K562 (cell line): ENCODE measurements around the gene NDUFC2. TPM values are rescaled to one million over a fixed set of nuclear protein-coding genes. Genes with fewer than 3 reads are reported as not detected.

Experiments
- ATAC-seq: fragments of 200-7000 bp; cut with Tn5 transposase; 3 replicates; pipeline ENCODE4 v1.9.1; 2020; ENCODE audit warnings: moderate library complexity
- BruUV-seq: library from RNA; stranded (reverse); fragments of 400-500 nt; replicated peaks from 2 replicates; lab custom pipeline; 2021; lab: Mats Ljungman, UMichigan
- CTCF ChIA-PET: fragments of 300-600 bp; formaldehyde crosslinking; extraction: SDS; loops from one replicate; lab custom pipeline; 2021; ENCODE audit warnings: low intra/inter-chr PET ratio; lab: Yijun Ruan, JAX
- POLR2A ChIA-PET: fragments of 300-600, 350-650 bp; sonication (Branson Sonifier 250); formaldehyde crosslinking; extraction: SDS; loops from one replicate; lab custom pipeline; 2021; ENCODE audit warnings: antibody characterized with exemption, inconsistent platforms; lab: Yijun Ruan, JAX
- DNase-seq, 4 experiments: peaks; one replicate each; pipeline versions ENCODE4 v3.0.0 to v3.0.0-alpha.2; 2011 to 2018; ENCODE audit warnings: low spot score in 3 of 4, mixed read lengths in 3 of 4; ENCODE audit errors: extremely low read depth in 1 of 4
- FAIRE-seq: peaks from 2 replicates; lab custom pipeline; 2011; peaks lifted over from hg19 to GRCh38; lab: Jason Lieb, UNC
- H2AFZ ChIP-seq: 2 replicates; pipeline ENCODE4 v1.6.0; 2011; ENCODE audit warnings: low read depth, low read length, control low read depth, inconsistent platforms
- H3K27ac ChIP-seq: fragments of 200-600 bp; 3 replicates; pipeline ENCODE4 v1.8.0; 2011; ENCODE audit warnings: low read depth, mild to moderate bottlenecking, control low read depth, inconsistent platforms, low read length, moderate library complexity, mixed read lengths; ENCODE audit errors: extremely low read depth
- H3K27me3 ChIP-seq, 2 experiments: fragments of 300-600 bp in 1 of 2; 2 replicates in 1 of 2; 3 replicates in 1 of 2; pipeline versions ENCODE4 v1.6.0 to v1.8.0; 2011; ENCODE audit warnings: inconsistent platforms in 2 of 2, low read length in 2 of 2, mild to moderate bottlenecking in 1 of 2, mixed read lengths in 1 of 2, moderate library complexity in 1 of 2; ENCODE audit not compliant: control insufficient read depth in 2 of 2, insufficient read depth in 2 of 2
- H3K36me3 ChIP-seq: fragments of 300-600 bp; 3 replicates; pipeline ENCODE4 v1.8.0; 2011; ENCODE audit warnings: mild to moderate bottlenecking, low read length, inconsistent platforms; ENCODE audit not compliant: control insufficient read depth, insufficient read depth
- H3K4me1 ChIP-seq, 2 experiments: fragments of 200-600 bp in 1 of 2; replicated peaks in 1 of 2; 2 replicates in 1 of 2; 3 replicates in 1 of 2; pipeline versions ENCODE4 v1.5.1 to v1.8.0; 2011; ENCODE audit warnings: inconsistent platforms in 2 of 2, low read length in 2 of 2, mild to moderate bottlenecking in 1 of 2, mixed read lengths in 1 of 2, moderate library complexity in 1 of 2; ENCODE audit not compliant: control insufficient read depth in 2 of 2, insufficient read depth in 2 of 2
- H3K4me2 ChIP-seq: 2 replicates; pipeline ENCODE4 v1.6.1; 2011; ENCODE audit warnings: low read length, control low read depth, inconsistent platforms, mixed read lengths; ENCODE audit not compliant: insufficient read depth
- H3K4me3 ChIP-seq: fragments of 200-600 bp; sonication (generic), shearing (Covaris generic); 2 replicates; pipeline ENCODE4 v1.5.1; 2016; ENCODE audit warnings: control low read depth, inconsistent platforms
- H3K79me2 ChIP-seq: fragments of 200-600 bp; 3 replicates; pipeline ENCODE4 v1.8.0; 2011; ENCODE audit warnings: low read length, inconsistent platforms; ENCODE audit not compliant: control insufficient read depth, insufficient read depth
- H3K9ac ChIP-seq, 2 experiments: 2 replicates each; pipeline versions ENCODE4 v1.6.0 to v1.6.1; 2011; ENCODE audit warnings: low read depth in 2 of 2, low read length in 2 of 2, control low read depth in 1 of 2, inconsistent platforms in 1 of 2, mild to moderate bottlenecking in 1 of 2, mixed read lengths in 1 of 2; ENCODE audit not compliant: insufficient read depth in 1 of 2
- H3K9me1 ChIP-seq: one replicate; pipeline ENCODE4 v1.6.0; 2011; ENCODE audit warnings: inconsistent platforms, mild to moderate bottlenecking, low read length, moderate library complexity; ENCODE audit not compliant: control insufficient read depth, insufficient read depth
- H3K9me3 ChIP-seq: replicated peaks from 2 replicates; pipeline ENCODE4 v1.5.1; 2011; ENCODE audit warnings: low read depth, low read length, inconsistent platforms; ENCODE audit not compliant: control insufficient read depth, insufficient read depth
- H4K20me1 ChIP-seq: replicated peaks from 2 replicates; pipeline ENCODE4 v1.6.1; 2011; ENCODE audit warnings: low read length, inconsistent platforms, mixed read lengths; ENCODE audit not compliant: control insufficient read depth, insufficient read depth
- HCFC1 ChIP-seq: IDR thresholded peaks from 2 replicates; pipeline ENCODE4 v1.6.1; 2012; ENCODE audit warnings: low read depth, low read length, improper control_type of control experiment
- HMG20A ChIP-seq: fragments of 450-650 bp; formaldehyde crosslinking; conservative IDR thresholded peaks from 2 replicates; pipeline ENCODE4 v1.4.0; 2020; ENCODE audit warnings: mild to moderate bottlenecking, mixed read lengths
- KAT8 ChIP-seq: fragments of 450-650 bp; IDR thresholded peaks from 2 replicates; pipeline ENCODE4 v1.6.1; 2016; ENCODE audit warnings: low read depth, mild to moderate bottlenecking
- L3MBTL2 ChIP-seq: fragments of 450-650 bp; IDR thresholded peaks from 2 replicates; pipeline ENCODE4 v1.6.1; 2016; ENCODE audit warnings: mild to moderate bottlenecking, moderate library complexity
- ZNF445 ChIP-seq: fragments of 250-450 bp; sonication (Bioruptor Pico); IDR thresholded peaks from 2 replicates; pipeline ENCODE4 v1.4.0; 2020; ENCODE audit warnings: low read depth, mild to moderate bottlenecking, moderate library complexity
- WGBS: fragments of 100-300 bp; shearing (Covaris generic); methylation state at CpG from one replicate; pipeline ENCODE4 v1.1.6; 2016; ENCODE audit warnings: low coverage, mixed read lengths; ENCODE audit not compliant: insufficient coverage; ENCODE audit errors: missing lambda C conversion rate; 5-methylcytosine and 5-hydroxymethylcytosine counted together
- in situ Hi-C: fragments of 300-500 bp; cut with MboI; formaldehyde crosslinking; loops from 4 replicates; pipeline ENCODE4 v1.15.0; 2018; ENCODE audit warnings: inconsistent platforms, mixed read lengths
- intact Hi-C: fragments of 100-400 bp; cut with micrococcal nuclease; formaldehyde crosslinking; loops from 2 replicates; pipeline ENCODE4 v1.14.2; 2022
- polyA plus RNA-seq, 8 experiments: library from polyadenylated mRNA; depleted of rRNA in 4 of 8; stranded (reverse) in 5 of 8; unstranded in 3 of 8; fragments of >200 nt; fragmentation: Nextera tagmentation in 2 of 8; fragmentation: Illumina TruSeq in 1 of 8; extraction: Ambion mirVana in 2 of 8; extraction: Trizol in 1 of 8; gene quantifications; 2 replicates each; pipeline versions ENCODE4 v1.2.1 to v1.2.3, GENCODE V29; 2011 to 2014; ENCODE audit warnings: inconsistent platforms in 1 of 8, missing spikeins in 1 of 8
- total RNA-seq, 7 experiments: library from RNA; depleted of rRNA in 6 of 7; stranded (reverse); fragments of >200 nt in 6 of 7; fragmentation: Illumina TruSeq in 2 of 7; extraction: Trizol in 2 of 7; gene quantifications; 2 replicates each; pipeline versions ENCODE4 v1.2.1 to v1.2.3, GENCODE V29; 2011 to 2021; ENCODE audit warnings: low replicate concordance in 1 of 7
- TF ChIP-seq, protein P1 (sequence below): sonication (generic); formaldehyde crosslinking; IDR thresholded peaks from 2 replicates; pipeline ENCODE4 v1.8.0; 2022; ENCODE audit warnings: mild to moderate bottlenecking, missing genetic modification reagents

Gene NDUFC2
- total and polyA plus RNA-seq, 9 of the 15 experiments (the other 6 are each of a cell fraction or from before 2014, with no cell fraction given) = 168 to 1,119 (median 442) TPM

DNA sequence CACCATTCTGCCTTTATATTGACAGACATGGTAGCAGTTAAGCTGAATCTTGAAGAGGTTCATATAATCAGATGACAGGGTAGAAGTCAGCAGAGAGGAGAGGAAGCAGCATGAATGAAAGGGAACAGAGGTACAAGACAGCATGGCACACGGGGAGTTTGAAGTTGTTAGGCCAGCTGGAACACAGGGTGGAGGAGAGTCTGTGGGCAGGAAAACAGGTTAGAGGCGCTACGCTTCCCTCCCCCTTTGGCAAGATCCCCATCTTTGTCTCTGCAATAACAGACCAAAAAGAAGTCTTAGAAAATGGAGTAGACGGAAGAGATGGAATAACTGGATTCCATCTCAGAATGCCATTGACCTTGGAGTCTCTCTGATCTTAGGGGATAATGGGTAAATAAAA lies 20.0 kb upstream of the NDUFC2 start:
- ATAC-seq (no peak), DNase-seq (no peak), FAIRE-seq (no peak)
- H3K9ac ChIP-seq = no peak overlapping the region
- in situ Hi-C loops = no loop called here
- H3K4me3 ChIP-seq = no peak overlapping the region
- no peaks in the 10 kb centered on the region for H3K9me1 ChIP-seq
- no peaks in the 10 kb centered on the region for H3K27me3 ChIP-seq
- H2AFZ ChIP-seq = no peak overlapping the region
- H3K79me2 ChIP-seq = no peaks in the 10 kb centered on the region
- BruUV-seq = no TSS peak
- H3K27ac ChIP-seq = no peak overlapping the region
- peaks cover 0 to 3% of the 10 kb centered on the region in 2 experiments; a peak in 3 of 5 replicates for H3K4me1 ChIP-seq
- ChIA-PET CTCF (no interaction called here), POLR2A (no interaction called here)
- H3K4me2 ChIP-seq = no peak overlapping the region
- 83% methylated on average over 3 of the region's 4 CpGs for WGBS
- no peaks in the 10 kb centered on the region for H4K20me1 ChIP-seq
- H3K9me3 ChIP-seq = no peaks in the 10 kb centered on the region
- intact Hi-C loops = no loop called here
- H3K36me3 ChIP-seq = peaks cover 58% of the 10 kb centered on the region
- TF ChIP-seq HMG20A (CRISPR knock-in tag) (no peak), ZNF445 (CRISPR knock-in tag) (no peak), L3MBTL2 (no peak), HCFC1 (no peak), KAT8 (no peak)
- TF ChIP-seq, protein P1, sequence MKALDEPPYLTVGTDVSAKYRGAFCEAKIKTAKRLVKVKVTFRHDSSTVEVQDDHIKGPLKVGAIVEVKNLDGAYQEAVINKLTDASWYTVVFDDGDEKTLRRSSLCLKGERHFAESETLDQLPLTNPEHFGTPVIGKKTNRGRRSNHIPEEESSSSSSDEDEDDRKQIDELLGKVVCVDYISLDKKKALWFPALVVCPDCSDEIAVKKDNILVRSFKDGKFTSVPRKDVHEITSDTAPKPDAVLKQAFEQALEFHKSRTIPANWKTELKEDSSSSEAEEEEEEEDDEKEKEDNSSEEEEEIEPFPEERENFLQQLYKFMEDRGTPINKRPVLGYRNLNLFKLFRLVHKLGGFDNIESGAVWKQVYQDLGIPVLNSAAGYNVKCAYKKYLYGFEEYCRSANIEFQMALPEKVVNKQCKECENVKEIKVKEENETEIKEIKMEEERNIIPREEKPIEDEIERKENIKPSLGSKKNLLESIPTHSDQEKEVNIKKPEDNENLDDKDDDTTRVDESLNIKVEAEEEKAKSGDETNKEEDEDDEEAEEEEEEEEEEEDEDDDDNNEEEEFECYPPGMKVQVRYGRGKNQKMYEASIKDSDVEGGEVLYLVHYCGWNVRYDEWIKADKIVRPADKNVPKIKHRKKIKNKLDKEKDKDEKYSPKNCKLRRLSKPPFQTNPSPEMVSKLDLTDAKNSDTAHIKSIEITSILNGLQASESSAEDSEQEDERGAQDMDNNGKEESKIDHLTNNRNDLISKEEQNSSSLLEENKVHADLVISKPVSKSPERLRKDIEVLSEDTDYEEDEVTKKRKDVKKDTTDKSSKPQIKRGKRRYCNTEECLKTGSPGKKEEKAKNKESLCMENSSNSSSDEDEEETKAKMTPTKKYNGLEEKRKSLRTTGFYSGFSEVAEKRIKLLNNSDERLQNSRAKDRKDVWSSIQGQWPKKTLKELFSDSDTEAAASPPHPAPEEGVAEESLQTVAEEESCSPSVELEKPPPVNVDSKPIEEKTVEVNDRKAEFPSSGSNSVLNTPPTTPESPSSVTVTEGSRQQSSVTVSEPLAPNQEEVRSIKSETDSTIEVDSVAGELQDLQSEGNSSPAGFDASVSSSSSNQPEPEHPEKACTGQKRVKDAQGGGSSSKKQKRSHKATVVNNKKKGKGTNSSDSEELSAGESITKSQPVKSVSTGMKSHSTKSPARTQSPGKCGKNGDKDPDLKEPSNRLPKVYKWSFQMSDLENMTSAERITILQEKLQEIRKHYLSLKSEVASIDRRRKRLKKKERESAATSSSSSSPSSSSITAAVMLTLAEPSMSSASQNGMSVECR (CRISPR knock-in tag) = no peak
